Endodermal cell (in vitro differentiated cells): ENCODE data around the gene FAM81A. TPM values are rescaled to one million over a fixed set of nuclear protein-coding genes. Genes with fewer than 3 reads are reported as not detected.

ENCODE experiments used
- DNase-seq: peaks from one replicate; pipeline ENCODE4 v3.0.0-alpha.2; 2017
- H3K27ac ChIP-seq: 2 replicates; pipeline ENCODE4 v1.5.1; 2013; ENCODE audit warnings: mild to moderate bottlenecking, low read depth, low read length, moderate library complexity
- H3K27me3 ChIP-seq: 2 replicates; pipeline ENCODE4 v1.6.1; 2013; ENCODE audit warnings: mild to moderate bottlenecking, low read length, moderate library complexity; ENCODE audit not compliant: insufficient read depth, control insufficient read depth, poor library complexity, severe bottlenecking
- H3K36me3 ChIP-seq: 2 replicates; pipeline ENCODE4 v1.7.0; 2013; ENCODE audit warnings: mild to moderate bottlenecking, low read length, moderate library complexity; ENCODE audit not compliant: control insufficient read depth, insufficient read depth
- H3K4me1 ChIP-seq: one replicate; pipeline ENCODE4 v1.7.0; 2013; ENCODE audit warnings: low read length; ENCODE audit not compliant: control insufficient read depth, insufficient read depth
- H3K4me3 ChIP-seq: 2 replicates; pipeline ENCODE4 v1.5.1; 2013; ENCODE audit warnings: mild to moderate bottlenecking, low read length, moderate library complexity
- H3K9ac ChIP-seq: 2 replicates; pipeline ENCODE4 v1.6.1; 2013; ENCODE audit warnings: mild to moderate bottlenecking, low read length, moderate library complexity; ENCODE audit not compliant: poor library complexity, severe bottlenecking; ENCODE audit errors: extremely low read depth
- H3K9me3 ChIP-seq: 2 replicates; pipeline ENCODE4 v1.6.1; 2013; ENCODE audit warnings: mild to moderate bottlenecking, low read length, moderate library complexity; ENCODE audit not compliant: control insufficient read depth
- H3K27ac Mint-ChIP-seq: 2 replicates; pipeline ENCODE4 v1.8.0; 2020; ENCODE audit warnings: mixed read lengths
- H3K27me3 Mint-ChIP-seq: 2 replicates; pipeline ENCODE4 v1.8.0; 2021; ENCODE audit warnings: mild to moderate bottlenecking, mixed read lengths; ENCODE audit not compliant: insufficient read depth
- H3K36me3 Mint-ChIP-seq: 2 replicates; pipeline ENCODE4 v1.8.0; 2020; ENCODE audit warnings: low read depth, mixed read lengths
- H3K4me1 Mint-ChIP-seq: 2 replicates; pipeline ENCODE4 v1.8.0; 2020; ENCODE audit warnings: mixed read lengths
- H3K4me3 Mint-ChIP-seq: 2 replicates; pipeline ENCODE4 v1.8.0; 2020; ENCODE audit warnings: mild to moderate bottlenecking, moderate library complexity, mixed read lengths
- H3K9me3 Mint-ChIP-seq: 2 replicates; pipeline ENCODE4 v1.8.0; 2020; ENCODE audit warnings: mild to moderate bottlenecking, mixed read lengths
- CTCF ChIP-seq: fragments of 200-600 bp; sonication (generic); conservative IDR thresholded peaks from 2 replicates; pipeline ENCODE4 v1.5.0; 2021; ENCODE audit warnings: antibody characterized with exemption, mild to moderate bottlenecking
- WGBS, 2 experiments: methylation state at CpG; one replicate each; pipeline versions ENCODE4 v1.1.5 to v1.1.7; 2013; ENCODE audit warnings: missing lambda C conversion rate in 2 of 2, mixed read lengths in 1 of 2; ENCODE audit not compliant: insufficient coverage in 1 of 2, insufficient read length in 1 of 2; 5-methylcytosine and 5-hydroxymethylcytosine counted together
- total RNA-seq, 2 donors: library from RNA; stranded (reverse); fragmentation: NEBNext Ultra II Directional in 1 of 2; extraction: Animal tissue kit (Norgen Biotek cat#: 25700) in 1 of 2; gene quantifications; 2 replicates in 1 of 2; 3 replicates in 1 of 2; pipeline ENCODE4 v1.2.1, GENCODE V29; 2021

FAM81A gene
- total RNA-seq, 2 donors from 2014 or later, result 0.35 to 0.88 TPM

- Histone ChIP-seq H3K4me3 (no peak overlapping the region), H3K27me3 (no peaks in the 10 kb centered on the region), H3K27ac (no peak overlapping the region), H3K9ac (no peak overlapping the region), H3K4me1 (no peaks in the 10 kb centered on the region), H3K9me3 (no peaks in the 10 kb centered on the region), H3K36me3 (no peaks in the 10 kb centered on the region)
- WGBS, 2 experiments, result 96 to 100% methylated on average over 4 to 5 of the region's 5 CpGs
- TF ChIP-seq CTCF, result no peak
- no peak for DNase-seq
- H3K27me3 Mint-ChIP-seq, result no peaks in the 10 kb centered on the region
- peaks cover 6% of the 10 kb centered on the region for H3K4me1 Mint-ChIP-seq
- no peaks in the 10 kb centered on the region for H3K9me3 Mint-ChIP-seq
- no peaks in the 10 kb centered on the region for H3K36me3 Mint-ChIP-seq
- no peak overlapping the region for H3K4me3 Mint-ChIP-seq
- no peak overlapping the region for H3K27ac Mint-ChIP-seq
Measured at GRCh38 chr15:59521443-59521842, 83.5 kb downstream of the FAM81A start.

DNA sequence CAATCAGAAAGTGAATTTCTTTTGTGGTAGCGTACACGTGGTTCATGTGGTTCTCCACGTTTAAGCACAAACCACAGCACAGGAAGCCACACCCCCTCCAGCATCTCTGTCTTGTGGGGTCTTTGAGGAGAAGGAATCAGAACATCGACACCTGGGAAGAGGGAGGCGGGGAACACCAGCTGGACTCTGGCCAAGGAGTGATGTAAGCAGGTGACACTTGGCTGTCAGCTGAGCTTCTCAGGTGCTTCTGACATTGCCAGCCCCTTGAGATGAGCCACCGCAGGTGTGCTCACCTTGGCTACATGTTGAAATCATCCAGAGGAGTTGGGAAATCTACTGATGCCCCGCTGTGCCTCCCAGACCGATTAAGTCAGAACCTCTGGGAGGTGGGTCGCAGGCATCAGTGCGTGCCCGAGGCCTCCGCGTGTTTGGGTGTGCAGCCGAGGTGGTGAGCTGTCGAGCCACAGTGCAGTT, 85.0 kb downstream of the FAM81A start:
- no peaks in the 10 kb centered on the region for H3K27me3 ChIP-seq
- no peak for TF ChIP-seq CTCF
- H3K9ac ChIP-seq, result no peak overlapping the region
- no peaks in the 10 kb centered on the region for H3K36me3 ChIP-seq
- Mint-ChIP-seq H3K4me3 (no peak overlapping the region), H3K4me1 (peaks cover 6% of the 10 kb centered on the region), H3K27ac (no peak overlapping the region), H3K36me3 (no peaks in the 10 kb centered on the region), H3K9me3 (no peaks in the 10 kb centered on the region), H3K27me3 (no peaks in the 10 kb centered on the region)
- no peak overlapping the region for H3K27ac ChIP-seq
- no peaks in the 10 kb centered on the region for H3K4me1 ChIP-seq
- no peak overlapping the region for H3K4me3 ChIP-seq
- H3K9me3 ChIP-seq, result no peaks in the 10 kb centered on the region
- WGBS, 2 experiments, result 93 to 94% methylated on average over 10 to 15 of the region's 15 CpGs
- DNase-seq, result peak; percentile 61

DNA sequence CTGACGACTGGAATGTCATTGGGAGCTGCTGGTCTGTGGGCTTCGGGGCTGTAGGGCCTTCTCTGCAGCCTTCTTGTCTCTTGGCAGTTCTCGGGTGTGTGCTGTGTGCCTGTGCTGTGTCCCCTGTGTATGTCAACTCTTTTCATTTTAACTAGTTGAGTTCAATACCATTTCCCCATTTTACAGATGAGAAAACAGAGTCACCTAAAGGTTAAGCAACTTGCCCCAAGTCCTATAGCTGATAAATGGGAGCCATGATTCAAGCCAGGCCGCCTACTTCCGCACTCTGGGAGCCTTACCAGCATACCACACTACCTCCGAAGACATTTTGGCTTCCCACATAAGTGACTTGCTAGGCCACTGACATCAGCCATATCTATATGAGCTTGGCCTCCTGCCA, 85.7 kb downstream of the FAM81A start:
- Mint-ChIP-seq H3K4me3 (no peak overlapping the region), H3K36me3 (no peaks in the 10 kb centered on the region), H3K9me3 (no peaks in the 10 kb centered on the region), H3K27ac (no peak overlapping the region), H3K27me3 (no peaks in the 10 kb centered on the region), H3K4me1 (peaks cover 6% of the 10 kb centered on the region)
- no peak overlapping the region for H3K9ac ChIP-seq
- H3K27me3 ChIP-seq, result no peaks in the 10 kb centered on the region
- no peaks in the 10 kb centered on the region for H3K9me3 ChIP-seq
- no peaks in the 10 kb centered on the region for H3K4me1 ChIP-seq
- H3K27ac ChIP-seq, result no peak overlapping the region
- no peak for DNase-seq
- no peak overlapping the region for H3K4me3 ChIP-seq
- no peaks in the 10 kb centered on the region for H3K36me3 ChIP-seq
- no peak for TF ChIP-seq CTCF
- 91 to 93% methylated on average over 3 to 6 of the region's 6 CpGs for WGBS, 2 experiments
